ENCODE data around the gene IL17RB.

DNA sequence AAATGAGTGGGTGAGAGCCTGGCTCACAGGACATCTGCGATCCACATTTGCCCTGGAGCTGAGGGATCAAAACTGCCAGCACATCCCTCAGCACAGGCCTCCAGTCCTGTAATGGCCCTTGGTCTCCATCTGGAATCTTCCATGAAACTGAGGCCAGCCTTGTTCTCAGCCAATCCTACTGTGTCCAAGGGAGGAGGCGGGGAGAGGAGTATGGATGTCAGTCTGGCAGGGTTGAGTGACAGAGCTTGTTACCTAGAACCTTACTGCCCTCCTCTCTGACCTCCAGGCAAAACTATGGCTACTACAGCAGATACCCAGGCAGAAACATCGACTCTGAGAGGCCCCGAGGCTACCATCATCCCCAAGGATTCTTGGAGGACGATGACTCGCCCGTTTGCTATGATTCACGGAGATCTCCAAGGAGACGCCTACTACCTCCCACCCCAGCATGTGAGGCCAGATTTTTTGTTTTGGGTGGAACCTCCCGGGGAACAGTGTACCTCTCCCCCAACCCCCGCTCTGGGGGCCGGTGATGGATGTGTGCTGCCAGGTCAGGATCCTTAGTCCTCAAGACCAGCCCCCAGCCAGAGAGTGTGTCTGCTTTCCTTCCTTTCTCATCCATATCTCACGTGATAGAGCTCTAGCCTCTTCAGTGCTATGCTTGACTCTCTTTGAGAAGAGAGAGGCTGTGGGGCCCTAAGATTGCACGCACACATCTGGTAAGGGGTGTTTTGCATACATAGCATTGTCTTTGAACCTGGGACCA lies 41.5 kb upstream of the IL17RB start:
- TF ChIP-seq CTCF (IDR thresholded peaks at IDR 0.05; ENCODE audit: insufficient read depth, low read depth, low read length) = no peak
- no peak for TF ChIP-seq EZH2 (IDR thresholded peaks at IDR 0.05; ENCODE audit: insufficient read depth, low read length)

All from astrocyte (in vitro differentiated cells and primary cell).